HUES64 (cell line): ENCODE data around the gene ENOX2.
"Not testable (repeated sequence)": the region's sequence is repeated elsewhere in the genome, so short reads cannot be mapped to it uniquely, and the experiment has no call there.

Experiments used
- H3K27ac ChIP-seq: 2 replicates; pipeline ENCODE4 v1.7.0; 2013; ENCODE audit warnings: low read depth, low read length, inconsistent platforms
- H3K27me3 ChIP-seq: 2 replicates; pipeline ENCODE4 v1.6.1; 2013; ENCODE audit warnings: mild to moderate bottlenecking, low read length; ENCODE audit not compliant: insufficient read depth
- H3K36me3 ChIP-seq: 2 replicates; pipeline ENCODE4 v1.6.1; 2013; ENCODE audit warnings: mild to moderate bottlenecking, low read length; ENCODE audit not compliant: insufficient read depth
- H3K4me1 ChIP-seq: 2 replicates; pipeline ENCODE4 v1.6.1; 2013; ENCODE audit warnings: mild to moderate bottlenecking, low read length, moderate library complexity; ENCODE audit not compliant: insufficient read depth
- H3K4me3 ChIP-seq: 2 replicates; pipeline ENCODE4 v1.5.1; 2013; ENCODE audit warnings: mild to moderate bottlenecking, low read length, moderate library complexity
- H3K9ac ChIP-seq: 2 replicates; pipeline ENCODE4 v1.6.1; 2013; ENCODE audit warnings: mild to moderate bottlenecking, low read depth, low read length
- H3K9me3 ChIP-seq: 2 replicates; pipeline ENCODE4 v1.6.1; 2013; ENCODE audit warnings: low read depth, low read length; ENCODE audit not compliant: insufficient read depth
- WGBS: fragments of 150-250, 120-280 bp; methylation state at CpG from one replicate; pipeline ENCODE4 v1.1.7; 2013; ENCODE audit warnings: missing lambda C conversion rate; 5-methylcytosine and 5-hydroxymethylcytosine counted together

Gene ENOX2

DNA sequence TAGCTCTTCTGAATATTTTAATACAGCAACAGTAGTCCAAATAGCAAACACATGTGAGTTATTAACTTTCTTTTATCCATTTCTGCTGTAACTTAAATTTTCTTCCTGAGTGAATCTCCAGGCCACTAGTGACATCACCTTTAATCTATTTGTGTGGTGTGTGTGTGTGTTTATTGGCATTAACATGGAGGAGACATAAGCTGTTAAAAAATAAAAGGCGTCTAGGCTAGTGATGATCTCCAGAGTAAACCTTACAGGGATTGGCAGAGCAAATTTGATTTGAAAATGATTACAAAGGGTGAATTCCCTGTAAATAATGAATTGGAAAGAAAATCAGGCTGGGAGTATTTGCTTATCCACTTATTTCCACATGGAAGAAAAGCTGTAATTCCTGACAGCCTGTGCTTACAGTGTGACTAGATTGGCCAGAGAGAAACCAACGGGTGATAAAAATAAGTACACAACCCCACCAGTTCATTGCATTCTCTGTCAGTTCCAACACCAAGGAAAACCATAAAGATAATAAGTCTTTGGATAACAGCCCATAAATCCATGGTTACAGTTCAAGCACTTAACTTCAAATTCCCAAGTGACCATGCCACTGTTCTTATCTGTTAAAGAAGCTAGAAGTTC, 186.1 kb downstream of the ENOX2 start:
- peaks cover 22% of the 10 kb centered on the region for H3K4me1 ChIP-seq
- 73% methylated on average over 2 of the region's 2 CpGs for WGBS
- no peaks in the 10 kb centered on the region for H3K27me3 ChIP-seq
- no peaks in the 10 kb centered on the region for H3K9me3 ChIP-seq
- no peaks in the 10 kb centered on the region for H3K36me3 ChIP-seq
- H3K9ac ChIP-seq = no peak overlapping the region
- H3K4me3 ChIP-seq = no peak overlapping the region
- H3K27ac ChIP-seq = no peak overlapping the region

DNA sequence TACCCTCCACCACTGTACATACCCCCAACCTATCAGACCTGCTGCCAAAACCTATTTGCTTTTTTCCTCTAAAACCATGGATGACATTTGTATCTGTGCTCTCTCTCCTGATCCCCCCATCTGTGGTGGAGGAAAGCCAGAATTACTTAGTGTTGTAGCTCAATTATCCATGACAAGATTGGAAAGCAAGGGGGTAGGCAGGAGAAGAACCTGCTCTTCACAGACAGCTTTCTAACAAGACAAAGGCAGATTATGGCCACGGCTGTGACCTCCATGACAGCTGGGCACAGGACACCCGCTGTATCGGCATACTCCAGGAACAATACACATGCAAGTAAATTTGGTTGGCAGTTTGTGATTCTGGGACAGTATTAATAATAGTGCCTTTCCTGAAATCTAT, 186.7 kb downstream of the ENOX2 start:
- whole genome bisulfite sequencing = 100% methylated on average over 2 of the region's 3 CpGs
- no peak overlapping the region for H3K27ac ChIP-seq
- no peaks in the 10 kb centered on the region for H3K9me3 ChIP-seq
- no peak overlapping the region for H3K4me3 ChIP-seq
- H3K36me3 ChIP-seq = no peaks in the 10 kb centered on the region
- peaks cover 22% of the 10 kb centered on the region for H3K4me1 ChIP-seq
- H3K27me3 ChIP-seq = no peaks in the 10 kb centered on the region
- H3K9ac ChIP-seq = no peak overlapping the region

DNA sequence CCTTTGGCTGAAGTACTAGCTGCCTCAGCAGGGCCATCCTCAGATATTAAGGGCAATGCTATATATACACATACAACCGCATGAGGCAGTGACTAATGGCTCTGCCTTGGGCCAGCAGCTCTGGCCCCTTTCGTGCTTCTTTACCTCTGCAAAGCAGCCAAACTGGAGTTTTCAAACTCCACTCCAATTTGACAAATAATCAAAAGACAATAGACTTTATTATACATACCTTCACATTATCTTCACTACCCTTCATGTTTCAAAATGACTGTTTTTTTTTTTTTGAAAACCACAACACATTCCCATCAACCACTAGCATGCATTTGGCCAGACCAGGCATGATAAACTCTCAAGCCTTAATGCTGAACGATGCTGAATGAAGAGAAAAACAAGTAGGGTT, 187.7 kb downstream of the ENOX2 start:
- no peak overlapping the region for H3K9ac ChIP-seq
- 93% methylated on average over 3 of the region's 3 CpGs for WGBS
- H3K36me3 ChIP-seq = no peaks in the 10 kb centered on the region
- no peaks in the 10 kb centered on the region for H3K9me3 ChIP-seq
- no peaks in the 10 kb centered on the region for H3K27me3 ChIP-seq
- no peak overlapping the region for H3K27ac ChIP-seq
- H3K4me1 ChIP-seq = peaks cover 22% of the 10 kb centered on the region
- no peak overlapping the region for H3K4me3 ChIP-seq

DNA sequence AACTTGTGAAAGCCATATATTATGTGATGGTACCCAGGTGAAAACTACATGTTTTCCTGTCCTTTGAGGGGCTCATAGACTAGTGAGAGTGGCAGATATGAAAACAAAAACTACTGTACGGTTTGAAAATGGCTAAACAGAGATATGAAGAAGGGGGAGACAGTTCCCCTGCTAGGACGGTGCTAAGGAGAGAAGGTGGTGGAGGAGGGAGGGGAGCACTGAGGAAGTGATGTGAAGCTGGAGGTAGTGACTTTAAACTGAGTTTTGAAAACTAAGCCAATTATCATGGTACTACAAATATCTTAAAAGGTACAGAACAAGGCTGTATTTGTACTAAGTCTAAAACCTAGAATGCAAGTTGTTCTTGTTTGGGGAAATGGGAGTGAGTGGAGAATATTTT, 188.3 kb downstream of the ENOX2 start:
- Histone ChIP-seq H3K9me3 (no peaks in the 10 kb centered on the region), H3K27me3 (no peaks in the 10 kb centered on the region), H3K9ac (no peak overlapping the region), H3K36me3 (no peaks in the 10 kb centered on the region), H3K4me1 (peaks cover 22% of the 10 kb centered on the region), H3K4me3 (no peak overlapping the region), H3K27ac (no peak overlapping the region)
- WGBS = 96% methylated on average over 2 of the region's 2 CpGs

DNA sequence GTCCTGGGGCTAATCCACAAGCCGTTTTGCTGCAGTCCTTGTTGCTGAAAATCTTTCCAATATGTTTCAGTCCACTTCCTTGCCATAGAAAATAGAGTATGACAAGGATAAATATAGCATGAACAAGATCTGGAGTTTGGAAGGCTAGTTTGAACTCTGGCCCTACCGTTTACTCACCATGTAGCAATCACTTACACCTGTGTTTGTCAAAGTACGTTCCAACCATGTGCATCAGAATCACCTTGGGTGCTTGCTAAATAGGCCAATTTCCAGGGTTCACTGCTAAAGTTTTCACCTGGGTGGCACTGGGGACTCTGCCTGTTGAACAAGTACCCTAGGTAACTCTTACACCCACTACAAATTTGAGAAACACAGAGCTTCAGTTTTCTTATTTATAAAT, 188.9 kb downstream of the ENOX2 start:
- H3K27ac ChIP-seq = no peak overlapping the region
- peaks cover 18% of the 10 kb centered on the region for H3K4me1 ChIP-seq
- H3K27me3 ChIP-seq = no peaks in the 10 kb centered on the region
- no peaks in the 10 kb centered on the region for H3K9me3 ChIP-seq
- 92% methylated on average over 3 of the region's 3 CpGs for WGBS
- no peak overlapping the region for H3K4me3 ChIP-seq
- no peak overlapping the region for H3K9ac ChIP-seq
- no peaks in the 10 kb centered on the region for H3K36me3 ChIP-seq

DNA sequence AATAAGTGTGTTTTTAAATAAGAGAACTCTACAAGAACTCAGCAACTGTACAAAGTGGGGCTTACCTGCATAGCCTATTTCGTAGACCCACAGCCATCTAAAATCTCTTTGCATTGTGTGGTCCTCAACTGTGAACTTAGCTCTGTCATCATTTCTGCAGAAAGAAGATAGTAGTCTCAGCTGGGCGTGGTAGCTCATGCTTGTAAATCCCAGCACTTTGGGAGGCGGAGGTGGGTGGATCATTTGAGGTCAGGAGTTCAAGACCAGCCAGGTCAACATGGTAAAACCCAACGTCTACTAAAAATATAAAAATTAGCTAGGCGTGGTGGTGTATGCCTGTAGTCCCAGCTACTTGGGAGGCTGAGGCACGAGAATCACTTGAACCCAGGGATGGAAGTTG, 193.8 kb downstream of the ENOX2 start:
- 95% methylated on average over 6 of the region's 6 CpGs for WGBS
- H3K9me3 ChIP-seq = not testable (repeated sequence)

DNA sequence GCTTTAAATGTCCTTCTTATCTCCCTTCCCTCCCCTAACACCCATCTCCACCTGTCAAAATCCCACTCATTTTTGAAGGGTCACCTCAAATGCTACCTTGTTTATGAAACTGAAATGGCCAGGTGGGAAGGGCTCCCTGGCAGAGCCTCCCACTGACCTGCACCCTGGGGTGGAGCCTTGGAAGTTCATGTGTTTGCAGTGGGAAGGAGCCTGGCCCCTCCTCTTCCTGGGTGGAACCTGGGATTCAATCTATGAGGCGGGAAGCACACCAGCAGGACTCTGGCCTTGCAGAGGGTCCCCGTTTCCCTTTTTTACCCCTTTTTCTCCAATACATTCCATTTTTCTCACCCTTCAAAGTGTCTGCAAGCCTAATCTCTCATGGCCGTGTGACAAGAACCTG, 197.4 kb downstream of the ENOX2 start:
- WGBS = 92% methylated on average over 3 of the region's 3 CpGs
- H3K27me3 ChIP-seq = no peaks in the 10 kb centered on the region
- H3K9me3 ChIP-seq = no peaks in the 10 kb centered on the region
- H3K36me3 ChIP-seq = no peaks in the 10 kb centered on the region
- H3K27ac ChIP-seq = no peak overlapping the region
- H3K4me3 ChIP-seq = no peak overlapping the region
- H3K4me1 ChIP-seq = no peaks in the 10 kb centered on the region
- H3K9ac ChIP-seq = no peak overlapping the region

More for the DNA sequence above, 193.8 kb downstream of the ENOX2 start:
- H3K27me3 ChIP-seq, H3K4me1 ChIP-seq, H3K36me3 ChIP-seq, H3K27ac ChIP-seq, H3K9ac ChIP-seq, H3K4me3 ChIP-seq: not testable (repeated sequence)

DNA sequence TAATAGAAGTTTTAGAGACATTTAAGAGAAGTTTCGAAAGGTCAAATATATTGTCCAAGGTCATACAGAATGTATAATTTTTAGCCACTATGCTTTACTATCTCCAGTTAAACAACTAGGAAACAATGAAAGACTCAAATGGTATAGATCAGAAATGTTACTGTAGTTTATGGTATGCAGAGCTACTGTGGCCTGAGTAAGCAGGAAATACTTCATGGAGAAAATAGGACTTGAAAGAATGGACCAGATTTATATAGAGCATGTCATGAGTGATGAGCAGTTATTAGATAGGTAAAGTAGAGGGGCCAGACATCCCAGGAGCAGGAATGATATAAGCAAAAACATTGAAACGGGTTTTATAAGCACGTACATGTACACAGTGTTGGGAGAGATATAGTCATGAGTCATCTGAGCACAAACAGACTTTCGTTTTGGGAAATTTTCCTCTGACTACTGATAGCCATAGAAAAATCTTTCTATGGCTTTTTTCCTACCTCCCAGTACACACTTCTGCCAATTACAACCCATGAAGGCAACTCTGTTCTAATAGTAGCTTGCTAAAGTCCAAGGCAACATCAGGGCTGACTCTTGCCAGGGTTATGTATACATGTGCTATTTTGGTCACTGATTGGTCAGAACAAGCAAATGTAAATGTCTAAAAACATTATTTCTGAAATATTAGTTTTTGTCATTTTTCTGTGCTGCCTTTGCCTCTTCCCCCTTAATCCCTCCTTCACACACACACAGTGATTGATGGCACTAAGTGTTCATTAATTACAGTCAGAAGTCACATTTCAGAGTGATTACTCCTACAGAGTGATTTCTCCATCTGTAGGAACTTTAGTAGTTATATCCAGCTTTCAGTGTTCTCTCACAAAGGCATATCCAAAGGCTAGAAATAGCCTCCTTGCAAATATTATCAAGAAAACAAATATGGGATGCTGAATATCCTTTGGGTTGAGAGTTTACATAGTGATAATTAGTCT, 198.7 kb downstream of the ENOX2 start:
- H3K9me3 ChIP-seq = no peaks in the 10 kb centered on the region
- H3K27me3 ChIP-seq = no peaks in the 10 kb centered on the region
- H3K4me1 ChIP-seq = no peaks in the 10 kb centered on the region
- WGBS = 92% methylated on average over 3 of the region's 4 CpGs
- H3K9ac ChIP-seq = no peak overlapping the region
- H3K36me3 ChIP-seq = no peaks in the 10 kb centered on the region
- no peak overlapping the region for H3K4me3 ChIP-seq
- no peak overlapping the region for H3K27ac ChIP-seq

DNA sequence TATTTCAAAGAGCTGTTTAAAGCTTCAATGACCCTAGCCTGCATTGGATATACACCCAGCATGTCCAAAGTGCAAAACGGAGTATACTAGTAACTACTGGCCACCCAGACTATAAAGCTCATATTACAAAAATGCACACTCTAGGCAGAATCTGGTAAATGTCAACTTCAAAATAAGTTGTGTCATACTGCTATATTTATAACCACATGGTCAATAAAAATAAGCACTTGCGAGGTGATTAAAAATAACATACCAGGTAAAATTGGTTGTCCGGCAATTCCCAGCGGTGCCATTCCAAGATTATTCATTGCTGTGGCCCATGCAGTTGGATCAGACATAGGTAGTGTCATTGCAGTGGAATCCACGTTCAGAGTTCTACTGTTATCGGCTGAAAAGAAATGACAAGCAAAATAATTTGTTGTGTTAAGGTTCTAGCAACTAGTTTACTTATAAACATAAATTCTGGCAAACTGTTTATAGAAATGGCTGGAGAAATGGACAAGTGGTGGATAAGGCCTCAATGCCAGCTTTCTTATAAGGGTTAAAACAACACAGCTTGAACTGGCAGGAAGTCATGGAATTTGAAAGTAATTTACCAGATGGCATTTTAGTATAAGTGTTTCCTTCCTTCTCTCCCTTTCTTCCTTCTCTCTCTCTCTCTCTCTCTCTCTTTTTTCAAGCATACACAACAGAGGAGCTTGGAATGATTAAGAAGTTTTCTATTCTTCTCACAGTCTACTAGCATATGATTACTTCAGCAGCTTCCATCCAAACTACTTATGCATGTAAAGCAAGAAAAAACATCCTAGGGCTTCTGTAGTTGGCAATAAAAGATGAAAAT, 199.9 kb downstream of the ENOX2 start:
- Histone ChIP-seq H3K4me1 (no peaks in the 10 kb centered on the region), H3K9ac (no peak overlapping the region), H3K27me3 (no peaks in the 10 kb centered on the region), H3K36me3 (no peaks in the 10 kb centered on the region), H3K4me3 (no peak overlapping the region), H3K27ac (no peak overlapping the region), H3K9me3 (no peaks in the 10 kb centered on the region)
- WGBS = 97% methylated on average over 6 of the region's 6 CpGs

DNA sequence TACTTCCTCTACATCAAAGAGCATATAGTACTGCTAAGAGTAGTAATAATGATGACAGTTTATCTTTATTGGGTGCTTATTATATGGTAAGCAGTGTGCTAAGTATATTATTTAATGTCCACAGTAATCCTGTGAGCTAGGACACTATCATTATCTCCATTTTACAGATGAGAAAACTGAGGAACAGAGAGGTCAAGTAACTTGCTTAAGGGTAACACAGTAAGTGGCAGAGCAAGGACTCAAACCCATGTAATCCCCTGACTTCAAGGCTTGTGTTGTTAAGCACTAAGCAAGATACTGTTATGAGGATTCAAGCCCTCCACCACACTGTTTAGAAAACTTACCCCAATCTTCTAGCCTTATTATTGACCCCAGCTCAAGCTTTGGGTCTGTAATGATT, 202.4 kb downstream of the ENOX2 start:
- no peaks in the 10 kb centered on the region for H3K36me3 ChIP-seq
- H3K27me3 ChIP-seq = no peaks in the 10 kb centered on the region
- H3K27ac ChIP-seq = no peak overlapping the region
- H3K4me1 ChIP-seq = no peaks in the 10 kb centered on the region
- no peak overlapping the region for H3K4me3 ChIP-seq
- no peaks in the 10 kb centered on the region for H3K9me3 ChIP-seq
- H3K9ac ChIP-seq = no peak overlapping the region

DNA sequence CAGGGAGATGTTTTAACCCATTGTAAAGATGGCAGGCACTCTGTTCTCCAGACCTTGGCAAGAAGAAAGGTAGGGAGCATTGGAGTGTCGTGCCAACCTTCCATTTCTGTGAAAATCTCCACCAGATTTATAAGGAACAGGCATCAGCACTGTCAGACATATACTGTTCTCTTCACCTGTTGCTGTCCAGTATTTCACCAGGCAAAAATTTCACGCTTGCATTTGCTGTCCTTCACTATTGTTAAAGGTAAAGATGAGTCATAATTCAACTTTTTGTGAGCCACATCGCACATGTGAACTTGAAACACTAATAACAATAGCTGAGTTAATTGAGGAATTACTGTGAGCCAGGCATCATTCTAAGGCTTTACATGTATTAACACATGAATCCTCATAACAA, 203.4 kb downstream of the ENOX2 start:
- Histone ChIP-seq H3K27me3 (no peaks in the 10 kb centered on the region), H3K27ac (no peak overlapping the region)

More for the DNA sequence above, 203.4 kb downstream of the ENOX2 start:
- Histone ChIP-seq H3K4me1 (no peaks in the 10 kb centered on the region), H3K36me3 (no peaks in the 10 kb centered on the region), H3K9ac (no peak overlapping the region), H3K9me3 (no peaks in the 10 kb centered on the region), H3K4me3 (no peak overlapping the region)
- 94% methylated on average over 3 of the region's 3 CpGs for WGBS
